GM23338 (cell line): ENCODE measurements around the gene TET2.

Source experiments
- CTCF ChIP-seq, 2 experiments: fragments of 200-600 bp in 1 of 2; sonication (generic) in 1 of 2; conservative IDR thresholded peaks; 2 replicates each; pipeline versions ENCODE4 v1.5.1 to v1.6.1; 2016 to 2017; ENCODE audit warnings: antibody characterized with exemption in 2 of 2, low read depth in 2 of 2, mild to moderate bottlenecking in 2 of 2, moderate library complexity in 1 of 2
- EZH2 ChIP-seq: fragments of 200-600 bp; sonication (generic); IDR thresholded peaks from one replicate; pipeline ENCODE4 v1.8.0; 2017; ENCODE audit warnings: antibody characterized with exemption, mild to moderate bottlenecking, low read depth; ENCODE audit not compliant: unreplicated experiment
- EZH2phosphoT487 ChIP-seq: fragments of 200-600 bp; sonication (generic); IDR thresholded peaks from one replicate; pipeline ENCODE4 v1.8.1; 2018; ENCODE audit warnings: antibody characterized with exemption; ENCODE audit not compliant: unreplicated experiment
- POLR2AphosphoS5 ChIP-seq: IDR thresholded peaks from 2 replicates; pipeline ENCODE4 v1.6.1; 2016; ENCODE audit warnings: antibody characterized with exemption, low read depth
- ZNF462 ChIP-seq: fragments of 250-450 bp; sonication (Bioruptor Pico); IDR thresholded peaks from 2 replicates; pipeline ENCODE4 v1.5.0; 2020; ENCODE audit warnings: mild to moderate bottlenecking, moderate library complexity

GRCh38 chr4:105193536-105193935 lies 46.9 kb downstream of the TET2 start:
- TF ChIP-seq CTCF (conservative IDR thresholded peaks at IDR 0.05; ENCODE audit: low read depth in 2 of 2) (no peak), EZH2 (no peak), ZNF462 (CRISPR knock-in tag) (no peak), POLR2AphosphoS5 (no peak), EZH2phosphoT487 (no peak)
